DOHH2 (cell line): ENCODE results near the gene SLC39A11.
"Not testable (repeated sequence)": the region's sequence is repeated elsewhere in the genome, so short reads cannot be mapped to it uniquely, and the experiment has no call there.

ENCODE experiments used
- H3F3A ChIP-seq: fragments of 200-600 bp; sonication (generic), shearing (Covaris generic); 2 replicates; pipeline ENCODE4 v1.6.0; 2016; ENCODE audit warnings: antibody characterized with exemption, mild to moderate bottlenecking; ENCODE audit not compliant: control insufficient read depth, insufficient read depth
- H3K27ac ChIP-seq: fragments of 200-600 bp; sonication (generic); 2 replicates; pipeline ENCODE4 v1.5.1; 2014; ENCODE audit warnings: low read depth, mild to moderate bottlenecking, low read length, moderate library complexity
- H3K27me3 ChIP-seq: fragments of 200-600 bp; sonication (generic); 2 replicates; pipeline ENCODE4 v1.6.1; 2014; ENCODE audit warnings: mild to moderate bottlenecking, low read length, mixed read lengths; ENCODE audit not compliant: control insufficient read depth
- H3K36me3 ChIP-seq: fragments of 200-600 bp; sonication (generic); 2 replicates; pipeline ENCODE4 v1.6.1; 2014; ENCODE audit warnings: mild to moderate bottlenecking, low read length, moderate library complexity, mixed read lengths; ENCODE audit not compliant: control insufficient read depth
- H3K4me1 ChIP-seq: fragments of 200-600 bp; sonication (generic); 2 replicates; pipeline ENCODE4 v1.6.1; 2014; ENCODE audit warnings: mild to moderate bottlenecking, low read length, mixed read lengths; ENCODE audit not compliant: control insufficient read depth
- H3K4me2 ChIP-seq: fragments of 200-600 bp; sonication (generic); 2 replicates; pipeline ENCODE4 v1.6.0; 2014; ENCODE audit warnings: mild to moderate bottlenecking, low read length, moderate library complexity
- H3K4me3 ChIP-seq: fragments of 200-600 bp; sonication (generic); 2 replicates; pipeline ENCODE4 v1.5.1; 2014; ENCODE audit warnings: mild to moderate bottlenecking, low read length, mixed read lengths
- H3K79me2 ChIP-seq: fragments of 200-600 bp; sonication (generic); 2 replicates; pipeline ENCODE4 v1.6.1; 2014; ENCODE audit warnings: mild to moderate bottlenecking, low read length, mixed read lengths; ENCODE audit not compliant: control insufficient read depth
- H3K9me2 ChIP-seq: fragments of 200-600 bp; sonication (generic); replicated peaks from 2 replicates; pipeline ENCODE4 v1.6.1; 2014; ENCODE audit warnings: mild to moderate bottlenecking, low read length, mixed read lengths; ENCODE audit not compliant: control insufficient read depth
- H3K9me3 ChIP-seq: fragments of 200-600 bp; sonication (generic); 2 replicates; pipeline ENCODE4 v1.6.1; 2014; ENCODE audit warnings: antibody characterized with exemption, low read length, mixed read lengths; ENCODE audit not compliant: control insufficient read depth, insufficient read depth
- H4K20me1 ChIP-seq: fragments of 200-600 bp; sonication (generic); 2 replicates; pipeline ENCODE4 v1.6.0; 2014; ENCODE audit warnings: low read depth, mild to moderate bottlenecking, antibody characterized with exemption, low read length, moderate library complexity; ENCODE audit not compliant: control insufficient read depth, insufficient read depth
- CTCF ChIP-seq: fragments of 200-600 bp; sonication (generic); IDR thresholded peaks from one replicate; pipeline ENCODE4 v1.5.1; 2014; ENCODE audit warnings: antibody characterized with exemption, mild to moderate bottlenecking, low read depth, low read length; ENCODE audit not compliant: poor library complexity, severe bottlenecking
- EZH2phosphoT487 ChIP-seq: fragments of 200-600 bp; sonication (generic); IDR thresholded peaks from 2 replicates; pipeline ENCODE4 v1.6.1; 2017; ENCODE audit warnings: borderline replicate concordance, mild to moderate bottlenecking, antibody characterized with exemption, low read length, moderate library complexity, mixed read lengths

SLC39A11 gene

GRCh38 chr17:72710834-72711233, 381.7 kb downstream of the SLC39A11 start:
- H3K79me2 ChIP-seq, result no peaks in the 10 kb centered on the region
- H3K9me3 ChIP-seq, result no peaks in the 10 kb centered on the region
- H3K27ac ChIP-seq, result no peak overlapping the region
- no peaks in the 10 kb centered on the region for H3K9me2 ChIP-seq
- TF ChIP-seq CTCF (no peak), EZH2phosphoT487 (no peak)
- no peaks in the 10 kb centered on the region for H3K27me3 ChIP-seq
- H3F3A ChIP-seq, result no peaks in the 10 kb centered on the region
- H3K36me3 ChIP-seq, result no peaks in the 10 kb centered on the region
- no peaks in the 10 kb centered on the region for H4K20me1 ChIP-seq
- H3K4me1 ChIP-seq, result no peaks in the 10 kb centered on the region
- H3K4me2 ChIP-seq, result no peak overlapping the region
- H3K4me3 ChIP-seq, result no peak overlapping the region

- Histone ChIP-seq H3K27ac (no peak overlapping the region), H3K4me3 (no peak overlapping the region), H3K4me1 (no peaks in the 10 kb centered on the region), H3K36me3 (no peaks in the 10 kb centered on the region), H4K20me1 (no peaks in the 10 kb centered on the region), H3F3A (no peaks in the 10 kb centered on the region), H3K79me2 (no peaks in the 10 kb centered on the region), H3K9me3 (no peaks in the 10 kb centered on the region), H3K27me3 (no peaks in the 10 kb centered on the region), H3K9me2 (no peaks in the 10 kb centered on the region), H3K4me2 (no peak overlapping the region)
- TF ChIP-seq EZH2phosphoT487 (no peak), CTCF (no peak)
These were observed 382.3 kb downstream of the SLC39A11 start for GRCh38 chr17:72710202-72710601.

GRCh38 chr17:72708682-72709081, 383.8 kb downstream of the SLC39A11 start:
- not testable (repeated sequence) for H3K36me3 ChIP-seq, H3K9me2 ChIP-seq, H3F3A ChIP-seq, H3K4me1 ChIP-seq, H4K20me1 ChIP-seq, H3K79me2 ChIP-seq, H3K9me3 ChIP-seq, H3K4me3 ChIP-seq, H3K27ac ChIP-seq, H3K4me2 ChIP-seq, H3K27me3 ChIP-seq

- Histone ChIP-seq H3K4me1 (no peaks in the 10 kb centered on the region), H3K4me2 (no peak overlapping the region), H3K79me2 (no peaks in the 10 kb centered on the region), H3K27me3 (no peaks in the 10 kb centered on the region), H3K27ac (no peak overlapping the region), H3F3A (no peaks in the 10 kb centered on the region), H3K36me3 (no peaks in the 10 kb centered on the region), H3K4me3 (no peak overlapping the region), H4K20me1 (no peaks in the 10 kb centered on the region), H3K9me3 (no peaks in the 10 kb centered on the region), H3K9me2 (no peaks in the 10 kb centered on the region)
- TF ChIP-seq CTCF, result no peak
- TF ChIP-seq EZH2phosphoT487, result no peak
These were observed 384.6 kb downstream of the SLC39A11 start for GRCh38 chr17:72707881-72708280.
